ENCODE results near the gene NR0B2. TPM values are rescaled to one million over a fixed set of nuclear protein-coding genes. Genes with fewer than 3 reads are reported as not detected.

Gene NR0B2
- total and polyA plus RNA-seq, 7 donors, result 0.82 TPM; not detected in 6

DNA sequence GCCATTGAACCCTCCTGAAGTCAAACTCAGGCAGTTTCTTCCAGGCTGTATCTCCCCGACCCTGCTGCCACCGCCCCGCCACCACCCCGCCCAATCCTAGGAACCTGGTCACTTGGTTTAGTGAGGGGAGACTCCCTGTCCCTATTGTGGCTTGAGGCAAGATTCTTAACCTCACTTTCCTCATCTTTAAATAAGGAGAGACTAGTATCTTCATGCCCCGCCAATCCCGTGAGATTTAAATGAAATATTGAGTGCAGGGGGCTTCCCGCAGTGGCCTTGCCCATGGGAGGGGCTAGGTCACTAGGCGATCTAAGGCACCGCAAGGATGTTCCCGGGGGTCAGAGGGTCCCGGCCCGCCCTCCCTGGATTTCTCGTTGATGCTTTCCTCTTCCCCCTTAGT lies 45.5 kb upstream of the NR0B2 start:
- Histone ChIP-seq H3K27me3 (peaks cover 15 to 65% (median 37%) of the 10 kb centered on the region in 3 donors), H3K4me1 (peaks cover 0 to 13% (median 11%) of the 10 kb centered on the region in 4 donors), H3K27ac (no peak overlapping the region), H3K9me3 (no peaks in the 10 kb centered on the region), H3K36me3 (no peaks in the 10 kb centered on the region), H3K4me3 (peak overlapping the region in 1 of 4 donors; percentile 17)
- TF ChIP-seq POLR2AphosphoS5 (IDR thresholded peaks at IDR 0.05), result no peak
- TF ChIP-seq, protein P1, sequence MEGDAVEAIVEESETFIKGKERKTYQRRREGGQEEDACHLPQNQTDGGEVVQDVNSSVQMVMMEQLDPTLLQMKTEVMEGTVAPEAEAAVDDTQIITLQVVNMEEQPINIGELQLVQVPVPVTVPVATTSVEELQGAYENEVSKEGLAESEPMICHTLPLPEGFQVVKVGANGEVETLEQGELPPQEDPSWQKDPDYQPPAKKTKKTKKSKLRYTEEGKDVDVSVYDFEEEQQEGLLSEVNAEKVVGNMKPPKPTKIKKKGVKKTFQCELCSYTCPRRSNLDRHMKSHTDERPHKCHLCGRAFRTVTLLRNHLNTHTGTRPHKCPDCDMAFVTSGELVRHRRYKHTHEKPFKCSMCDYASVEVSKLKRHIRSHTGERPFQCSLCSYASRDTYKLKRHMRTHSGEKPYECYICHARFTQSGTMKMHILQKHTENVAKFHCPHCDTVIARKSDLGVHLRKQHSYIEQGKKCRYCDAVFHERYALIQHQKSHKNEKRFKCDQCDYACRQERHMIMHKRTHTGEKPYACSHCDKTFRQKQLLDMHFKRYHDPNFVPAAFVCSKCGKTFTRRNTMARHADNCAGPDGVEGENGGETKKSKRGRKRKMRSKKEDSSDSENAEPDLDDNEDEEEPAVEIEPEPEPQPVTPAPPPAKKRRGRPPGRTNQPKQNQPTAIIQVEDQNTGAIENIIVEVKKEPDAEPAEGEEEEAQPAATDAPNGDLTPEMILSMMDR (IDR thresholded peaks at IDR 0.05), result no peak
- no peak for TF ChIP-seq EP300 (IDR thresholded peaks at IDR 0.05)
- TF ChIP-seq POLR2A (IDR thresholded peaks at IDR 0.05), result no peak
- 8 to 22% methylated on average over 13 of the region's 13 CpGs for WGBS, 2 donors
- no peak for DNase-seq
- intact Hi-C loops (cut with DNase I), result no loop called here

DNA sequence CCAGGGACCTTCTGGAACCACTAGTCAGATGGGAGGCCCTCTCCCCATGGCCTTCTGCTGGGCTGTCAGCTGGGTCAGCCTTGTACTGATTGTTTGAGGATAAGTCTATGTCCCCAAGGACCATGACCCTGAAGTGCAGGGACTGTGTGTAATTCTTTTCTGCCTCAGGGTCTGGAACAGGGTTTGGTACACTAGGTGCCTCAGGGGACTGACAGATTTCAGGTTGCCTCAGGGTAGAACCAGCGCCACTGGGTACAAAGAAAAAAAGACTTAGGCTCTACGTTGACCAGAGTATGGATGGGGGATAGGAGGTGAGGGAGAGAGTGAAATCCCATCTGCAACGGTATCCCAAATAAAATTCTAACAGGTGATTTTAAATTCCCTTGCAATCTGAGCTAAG lies 43.5 kb upstream of the NR0B2 start:
- TF ChIP-seq, protein P1 (IDR thresholded peaks at IDR 0.05), result no peak
- no peak for TF ChIP-seq EP300 (IDR thresholded peaks at IDR 0.05)
- TF ChIP-seq POLR2AphosphoS5 (IDR thresholded peaks at IDR 0.05), result no peak
- TF ChIP-seq POLR2A (IDR thresholded peaks at IDR 0.05), result no peak
- intact Hi-C loops (cut with DNase I), result no loop called here
- 92 to 94% methylated on average over 3 of the region's 3 CpGs for WGBS, 2 donors
- Histone ChIP-seq H3K4me1 (peaks cover 0 to 13% (median 11%) of the 10 kb centered on the region in 4 donors), H3K27me3 (peaks cover 15 to 62% (median 37%) of the 10 kb centered on the region in 3 donors), H3K36me3 (no peaks in the 10 kb centered on the region), H3K4me3 (no peak overlapping the region), H3K27ac (no peak overlapping the region), H3K9me3 (no peaks in the 10 kb centered on the region)
- no peak for DNase-seq

DNA sequence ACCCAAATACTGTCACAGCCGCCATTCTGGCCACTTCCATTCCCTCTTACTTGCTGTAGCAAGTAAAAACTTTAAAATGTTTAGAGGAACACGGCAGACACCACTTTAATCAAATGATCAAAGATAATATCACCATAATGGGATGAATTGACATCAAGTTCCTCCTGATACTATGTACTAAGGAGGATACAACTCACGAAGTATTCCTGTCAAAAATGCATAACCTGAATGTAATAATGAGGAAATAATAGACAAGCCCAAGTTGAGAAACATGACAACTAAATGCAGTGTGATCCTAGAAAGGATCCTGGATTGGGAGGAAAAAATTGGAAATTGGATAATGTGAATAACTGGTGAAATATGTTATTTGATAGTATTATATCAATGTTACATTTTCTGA lies 42.5 kb upstream of the NR0B2 start:
- no peak for DNase-seq
- H3K9me3 ChIP-seq, result no peaks in the 10 kb centered on the region
- intact Hi-C loops (cut with DNase I), result no loop called here
- H3K36me3 ChIP-seq, result no peaks in the 10 kb centered on the region
- 90 to 92% methylated on average over 3 of the region's 3 CpGs for WGBS, 2 donors
- no peak overlapping the region for H3K4me3 ChIP-seq
- peaks cover 15 to 53% (median 37%) of the 10 kb centered on the region in 3 donors for H3K27me3 ChIP-seq
- H3K27ac ChIP-seq, result no peak overlapping the region
- H3K4me1 ChIP-seq, result peaks cover 0 to 13% (median 11%) of the 10 kb centered on the region in 4 donors
- TF ChIP-seq POLR2AphosphoS5 (IDR thresholded peaks at IDR 0.05) (no peak), POLR2A (IDR thresholded peaks at IDR 0.05) (no peak), EP300 (IDR thresholded peaks at IDR 0.05) (no peak)
- TF ChIP-seq, protein P1 (IDR thresholded peaks at IDR 0.05), result no peak

DNA sequence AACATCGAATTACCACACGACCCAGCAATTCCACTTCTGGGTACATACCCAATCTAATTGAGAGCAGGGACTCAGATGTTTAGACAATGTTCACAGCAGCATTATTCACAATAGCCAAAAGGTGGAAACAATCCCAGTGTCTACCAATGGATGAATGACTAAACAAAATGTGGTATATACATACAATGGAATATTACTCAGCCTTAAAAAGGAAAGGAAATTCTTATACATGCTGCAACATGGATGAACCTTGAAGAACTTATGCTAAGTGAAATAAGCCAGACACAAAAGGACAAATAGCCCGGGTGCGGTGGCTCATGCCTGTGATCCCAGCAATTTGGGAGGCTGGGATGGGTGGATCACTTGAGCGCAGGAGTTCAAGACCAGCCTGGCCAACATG lies 39.6 kb upstream of the NR0B2 start:
- Histone ChIP-seq H3K4me1 (no peaks in the 10 kb centered on the region), H3K27me3 (peaks cover 0 to 24% (median 14%) of the 10 kb centered on the region in 3 donors), H3K4me3 (no peak overlapping the region), H3K27ac (no peak overlapping the region), H3K9me3 (no peaks in the 10 kb centered on the region), H3K36me3 (no peaks in the 10 kb centered on the region)
- no peak for TF ChIP-seq POLR2A (IDR thresholded peaks at IDR 0.05)
- WGBS, 2 donors, result 96 to 98% methylated on average over 5 of the region's 5 CpGs
- intact Hi-C loops (cut with DNase I), result no loop called here
- no peak for DNase-seq

DNA sequence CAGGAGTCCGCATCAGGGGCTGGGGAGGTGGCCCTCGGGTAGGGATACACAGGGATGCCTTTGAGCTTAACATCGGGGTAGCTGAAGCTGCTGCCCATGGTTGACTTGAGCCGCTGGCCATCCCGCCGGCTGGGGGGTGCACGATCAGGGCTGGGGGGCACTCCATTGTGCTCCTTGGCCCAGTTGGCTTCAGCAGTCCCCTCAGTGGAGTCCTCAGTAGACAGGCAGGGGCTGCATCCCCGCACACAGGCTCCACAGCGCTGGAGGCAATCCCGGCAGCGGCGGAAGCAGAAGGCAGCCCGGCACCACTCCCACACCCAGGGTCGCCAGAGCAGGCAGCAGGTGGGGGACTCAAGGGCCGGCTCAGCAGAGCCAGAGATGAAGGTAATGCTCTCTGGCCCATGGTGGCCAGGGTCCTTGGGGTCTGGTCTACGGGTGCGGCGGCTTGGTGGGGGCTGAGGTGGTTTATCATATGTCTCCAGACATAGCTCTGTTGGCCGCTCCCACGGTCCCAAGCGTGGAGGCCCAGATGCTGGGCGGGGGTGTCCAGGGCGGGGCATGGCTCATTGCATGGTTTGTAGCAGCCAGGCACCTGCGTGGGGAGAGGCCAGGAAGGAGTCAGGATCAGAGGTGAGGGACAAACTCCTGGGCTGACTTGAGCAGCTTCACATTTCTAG lies 38.2 kb upstream of the NR0B2 start:
- no peaks in the 10 kb centered on the region for H3K9me3 ChIP-seq
- H3K27ac ChIP-seq, result no peak overlapping the region
- H3K4me3 ChIP-seq, result no peak overlapping the region
- H3K4me1 ChIP-seq, result no peaks in the 10 kb centered on the region
- no peak for DNase-seq
- H3K36me3 ChIP-seq, result peaks cover 0 to 5% (median 2%) of the 10 kb centered on the region in 4 donors
- TF ChIP-seq, protein P1 (IDR thresholded peaks at IDR 0.05), result no peak
- no peak for TF ChIP-seq EP300 (IDR thresholded peaks at IDR 0.05)
- TF ChIP-seq POLR2AphosphoS5 (IDR thresholded peaks at IDR 0.05), result no peak
- TF ChIP-seq POLR2A (IDR thresholded peaks at IDR 0.05), result no peak
- H3K27me3 ChIP-seq, result peaks cover 0 to 10% (median 0%) of the 10 kb centered on the region in 3 donors
- WGBS, 2 donors, result 78 to 89% methylated on average over 24 of the region's 24 CpGs
- intact Hi-C loops (cut with DNase I), result no loop called here
